ENCODE data around the gene S100A5.

Gene S100A5

GRCh38 chr1:153506386-153506785 is 34.3 kb downstream of the S100A5 start:
- no peak for FAIRE-seq

GRCh38 chr1:153505576-153505975 is 35.2 kb downstream of the S100A5 start:
- no peak for FAIRE-seq

- no peak for FAIRE-seq
Measured at GRCh38 chr1:153503766-153504165, 37.0 kb downstream of the S100A5 start.

GRCh38 chr1:153498746-153499145 is 42.0 kb downstream of the S100A5 start:
- no peak for FAIRE-seq

GRCh38 chr1:153495536-153495935 is 45.2 kb downstream of the S100A5 start:
- FAIRE-seq = no peak

- no peak for FAIRE-seq
Measured at GRCh38 chr1:153494976-153495535, 45.7 kb downstream of the S100A5 start.

- FAIRE-seq = no peak
Measured at GRCh38 chr1:153493343-153493960, 47.3 kb downstream of the S100A5 start.

- no peak for FAIRE-seq
Measured at GRCh38 chr1:153490272-153491051, 50.3 kb downstream of the S100A5 start.

- no peak for FAIRE-seq
Measured at GRCh38 chr1:153488731-153489130, 52.0 kb downstream of the S100A5 start.

GRCh38 chr1:153487707-153488106 is 53.0 kb downstream of the S100A5 start:
- FAIRE-seq = no peak
